HEK293 (cell line): ENCODE data around the gene OTC.

Experiments used
- GLI4 ChIP-seq: fragments of 450-650 bp; formaldehyde crosslinking; IDR thresholded peaks from 2 replicates; pipeline ENCODE4 v1.5.1; 2016; ENCODE audit warnings: missing biosample characterization, missing genetic modification characterization
- REST ChIP-seq: fragments of 450-650 bp; formaldehyde crosslinking; IDR thresholded peaks from 2 replicates; pipeline ENCODE4 v1.5.1; 2016; ENCODE audit warnings: missing biosample characterization, missing genetic modification characterization
- SP3 ChIP-seq: fragments of 450-650 bp; formaldehyde crosslinking; IDR thresholded peaks from 2 replicates; pipeline ENCODE4 v1.5.1; 2016; ENCODE audit warnings: missing biosample characterization, missing genetic modification characterization
- ZBTB21 ChIP-seq: fragments of 450-650 bp; formaldehyde crosslinking; IDR thresholded peaks from 2 replicates; pipeline ENCODE4 v1.5.1; 2017; ENCODE audit warnings: missing biosample characterization, missing genetic modification characterization
- ZNF10 ChIP-seq: fragments of 450-650 bp; formaldehyde crosslinking; IDR thresholded peaks from 2 replicates; pipeline ENCODE4 v1.5.1; 2017; ENCODE audit warnings: missing biosample characterization, missing genetic modification characterization
- ZNF112 ChIP-seq: fragments of 450-650 bp; formaldehyde crosslinking; IDR thresholded peaks from 2 replicates; pipeline ENCODE4 v1.5.0; 2017; ENCODE audit warnings: missing biosample characterization, missing genetic modification characterization
- ZNF785 ChIP-seq: fragments of 450-650 bp; formaldehyde crosslinking; IDR thresholded peaks from 2 replicates; pipeline ENCODE4 v1.5.1; 2016; ENCODE audit warnings: missing biosample characterization, missing genetic modification characterization
- TF ChIP-seq, protein P1 (sequence below): fragments of 450-650 bp; formaldehyde crosslinking; IDR thresholded peaks from 2 replicates; pipeline ENCODE4 v1.5.1; 2016; ENCODE audit warnings: missing biosample characterization, missing genetic modification characterization
- TF ChIP-seq, protein P2 (sequence below): fragments of 450-650 bp; formaldehyde crosslinking; conservative IDR thresholded peaks from 2 replicates; pipeline ENCODE4 v1.5.1; 2016; ENCODE audit warnings: low read depth, missing biosample characterization, missing genetic modification characterization
- TF ChIP-seq, protein P3 (sequence below): fragments of 450-650 bp; formaldehyde crosslinking; IDR thresholded peaks from 2 replicates; pipeline ENCODE4 v1.5.1; 2016; ENCODE audit warnings: missing biosample characterization, missing genetic modification characterization

GRCh38 chrX:38336538-38337240, 15.7 kb upstream of the OTC start:
- TF ChIP-seq, protein P1, sequence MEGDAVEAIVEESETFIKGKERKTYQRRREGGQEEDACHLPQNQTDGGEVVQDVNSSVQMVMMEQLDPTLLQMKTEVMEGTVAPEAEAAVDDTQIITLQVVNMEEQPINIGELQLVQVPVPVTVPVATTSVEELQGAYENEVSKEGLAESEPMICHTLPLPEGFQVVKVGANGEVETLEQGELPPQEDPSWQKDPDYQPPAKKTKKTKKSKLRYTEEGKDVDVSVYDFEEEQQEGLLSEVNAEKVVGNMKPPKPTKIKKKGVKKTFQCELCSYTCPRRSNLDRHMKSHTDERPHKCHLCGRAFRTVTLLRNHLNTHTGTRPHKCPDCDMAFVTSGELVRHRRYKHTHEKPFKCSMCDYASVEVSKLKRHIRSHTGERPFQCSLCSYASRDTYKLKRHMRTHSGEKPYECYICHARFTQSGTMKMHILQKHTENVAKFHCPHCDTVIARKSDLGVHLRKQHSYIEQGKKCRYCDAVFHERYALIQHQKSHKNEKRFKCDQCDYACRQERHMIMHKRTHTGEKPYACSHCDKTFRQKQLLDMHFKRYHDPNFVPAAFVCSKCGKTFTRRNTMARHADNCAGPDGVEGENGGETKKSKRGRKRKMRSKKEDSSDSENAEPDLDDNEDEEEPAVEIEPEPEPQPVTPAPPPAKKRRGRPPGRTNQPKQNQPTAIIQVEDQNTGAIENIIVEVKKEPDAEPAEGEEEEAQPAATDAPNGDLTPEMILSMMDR (tag by site-specific recombination) = no peak
- TF ChIP-seq, protein P2, sequence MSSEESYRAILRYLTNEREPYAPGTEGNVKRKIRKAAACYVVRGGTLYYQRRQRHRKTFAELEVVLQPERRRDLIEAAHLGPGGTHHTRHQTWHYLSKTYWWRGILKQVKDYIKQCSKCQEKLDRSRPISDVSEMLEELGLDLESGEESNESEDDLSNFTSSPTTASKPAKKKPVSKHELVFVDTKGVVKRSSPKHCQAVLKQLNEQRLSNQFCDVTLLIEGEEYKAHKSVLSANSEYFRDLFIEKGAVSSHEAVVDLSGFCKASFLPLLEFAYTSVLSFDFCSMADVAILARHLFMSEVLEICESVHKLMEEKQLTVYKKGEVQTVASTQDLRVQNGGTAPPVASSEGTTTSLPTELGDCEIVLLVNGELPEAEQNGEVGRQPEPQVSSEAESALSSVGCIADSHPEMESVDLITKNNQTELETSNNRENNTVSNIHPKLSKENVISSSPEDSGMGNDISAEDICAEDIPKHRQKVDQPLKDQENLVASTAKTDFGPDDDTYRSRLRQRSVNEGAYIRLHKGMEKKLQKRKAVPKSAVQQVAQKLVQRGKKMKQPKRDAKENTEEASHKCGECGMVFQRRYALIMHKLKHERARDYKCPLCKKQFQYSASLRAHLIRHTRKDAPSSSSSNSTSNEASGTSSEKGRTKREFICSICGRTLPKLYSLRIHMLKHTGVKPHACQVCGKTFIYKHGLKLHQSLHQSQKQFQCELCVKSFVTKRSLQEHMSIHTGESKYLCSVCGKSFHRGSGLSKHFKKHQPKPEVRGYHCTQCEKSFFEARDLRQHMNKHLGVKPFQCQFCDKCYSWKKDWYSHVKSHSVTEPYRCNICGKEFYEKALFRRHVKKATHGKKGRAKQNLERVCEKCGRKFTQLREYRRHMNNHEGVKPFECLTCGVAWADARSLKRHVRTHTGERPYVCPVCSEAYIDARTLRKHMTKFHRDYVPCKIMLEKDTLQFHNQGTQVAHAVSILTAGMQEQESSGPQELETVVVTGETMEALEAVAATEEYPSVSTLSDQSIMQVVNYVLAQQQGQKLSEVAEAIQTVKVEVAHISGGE (tag by site-specific recombination) = no peak
- TF ChIP-seq ZBTB21 = no peak
- TF ChIP-seq ZNF785 (tag by site-specific recombination) = no peak
- TF ChIP-seq ZNF112 (tag by site-specific recombination) = no peak
- no peak for TF ChIP-seq REST (tag by site-specific recombination)
- no peak for TF ChIP-seq SP3
- TF ChIP-seq, protein P3, sequence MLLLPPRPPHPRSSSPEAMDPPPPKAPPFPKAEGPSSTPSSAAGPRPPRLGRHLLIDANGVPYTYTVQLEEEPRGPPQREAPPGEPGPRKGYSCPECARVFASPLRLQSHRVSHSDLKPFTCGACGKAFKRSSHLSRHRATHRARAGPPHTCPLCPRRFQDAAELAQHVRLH (tag by site-specific recombination) = no peak
- TF ChIP-seq ZNF10 = no peak
- no peak for TF ChIP-seq GLI4 (tag by site-specific recombination)
